Stomach (tissue), 9 donors: ENCODE measurements around the gene LTBR. TPM values are rescaled to one million over a fixed set of nuclear protein-coding genes. Genes with fewer than 3 reads are reported as not detected.

ENCODE experiments used
- DNase-seq, 2 donors: peaks; one replicate each; pipeline versions ENCODE4 v3.0.0 to v3.0.0-alpha.2; 2013 to 2019
- H3K27ac ChIP-seq, 5 donors: fragments of 200-600 bp in 4 of 5; sonication (generic) in 4 of 5; one replicate each; pipeline ENCODE4 v1.5.1; 2013 to 2019; ENCODE audit warnings: mild to moderate bottlenecking in 1 of 5, moderate library complexity in 1 of 5
- H3K27me3 ChIP-seq, 3 donors: fragments of 200-600 bp; sonication (generic); one replicate each; pipeline ENCODE4 v1.5.1; 2017 to 2019; ENCODE audit warnings: mixed run types in 1 of 3
- H3K36me3 ChIP-seq, 4 donors: fragments of 200-600 bp; sonication (generic); 1 replicate in 3 of 4; 2 replicates in 1 of 4; pipeline ENCODE4 v1.5.1; 2016 to 2019
- H3K4me1 ChIP-seq, 4 donors: fragments of 200-600 bp; sonication (generic); one replicate each; pipeline ENCODE4 v1.5.1; 2016 to 2019
- H3K4me3 ChIP-seq, 4 donors: fragments of 200-600 bp; sonication (generic) in 3 of 4; one replicate each; pipeline ENCODE4 v1.5.1; 2016 to 2019; ENCODE audit warnings: mild to moderate bottlenecking in 1 of 4
- H3K9me3 ChIP-seq, 4 donors: fragments of 200-600 bp; sonication (generic); one replicate each; pipeline ENCODE4 v1.5.1; 2016 to 2019
- CTCF ChIP-seq, 7 experiments: fragments of 450-650 bp in 4 of 7; fragments of 200-600 bp in 3 of 7; sonication (generic) in 3 of 7; IDR thresholded peaks; one replicate each; pipeline ENCODE4 v1.5.1; 2016 to 2019; ENCODE audit warnings: antibody characterized with exemption in 7 of 7, control low read depth in 2 of 7, mild to moderate bottlenecking in 1 of 7
- EP300 ChIP-seq: sonication (generic); formaldehyde crosslinking; IDR thresholded peaks from one replicate; pipeline ENCODE4 v1.6.1; 2017; ENCODE audit warnings: antibody characterized with exemption
- POLR2A ChIP-seq, 4 donors: fragments of 450-650 bp; IDR thresholded peaks; one replicate each; pipeline ENCODE4 v1.6.1; 2016; ENCODE audit warnings: antibody characterized with exemption in 4 of 4, control low read depth in 2 of 4, mild to moderate bottlenecking in 1 of 4, moderate library complexity in 1 of 4
- POLR2AphosphoS5 ChIP-seq, 3 donors: sonication (generic); formaldehyde crosslinking; IDR thresholded peaks; one replicate each; pipeline ENCODE4 v1.6.1; 2016; ENCODE audit warnings: antibody characterized with exemption in 3 of 3
- WGBS, 5 donors: extraction: QIAGEN DNeasy Blood & Tissue Kit in 3 of 5; methylation state at CpG; one replicate each; pipeline versions ENCODE4 v1.1.5 to v1.1.7; 2013 to 2018; 5-methylcytosine and 5-hydroxymethylcytosine counted together
- intact Hi-C: fragments of 100-400 bp; cut with DNase I; formaldehyde crosslinking; loops from one replicate; pipeline ENCODE4 v1.15.1; 2023; ENCODE audit warnings: low total_unique reads
- polyA plus RNA-seq, 3 donors: library from polyadenylated mRNA; stranded (reverse); fragments of 200-250 nt; gene quantifications; one replicate each; pipeline ENCODE4 v1.2.3, GENCODE V29; 2013
- total RNA-seq, 5 donors: library from RNA; depleted of rRNA; stranded (reverse); fragments of >200 nt; gene quantifications; one replicate each; pipeline versions ENCODE4 v1.1.0 to v1.2.3, GENCODE V29; 2014 to 2016
- donor health status: healthy with polysubstance abuse.
- donor health status: Bipolar disorder and iron deficiency.
- donor health status: healthy.

Gene LTBR
- total and polyA plus RNA-seq, 8 donors: 27.5 to 471 (median 62.3) TPM

GRCh38 chr12:6346235-6346832, 37.6 kb upstream of the LTBR start:
- intact Hi-C loops: no loop called here
- no peak overlapping the region for H3K4me3 ChIP-seq
- TF ChIP-seq EP300 (no peak), CTCF (IDR thresholded peaks at IDR 0.05) (no peak)
- peaks cover 55 to 73% (median 62%) of the 10 kb centered on the region in 4 donors for H3K4me1 ChIP-seq
- H3K27ac ChIP-seq: peak overlapping the region; percentile 74 to 95 (median 85)
- H3K9me3 ChIP-seq: no peaks in the 10 kb centered on the region
- no peaks in the 10 kb centered on the region for H3K27me3 ChIP-seq
- WGBS, 5 donors: 77 to 88% (median 83%) methylated on average over 5 of the region's 5 CpGs
- peak in 1 of 2 donors; percentile 24 for DNase-seq
- peaks cover 0 to 12% (median 5%) of the 10 kb centered on the region in 4 donors for H3K36me3 ChIP-seq

- no peaks in the 10 kb centered on the region for H3K27me3 ChIP-seq
- intact Hi-C loops: no loop called here
- H3K36me3 ChIP-seq: peaks cover 0 to 12% (median 5%) of the 10 kb centered on the region in 4 donors
- TF ChIP-seq EP300 (no peak), POLR2A (IDR thresholded peaks at IDR 0.05) (no peak), CTCF (IDR thresholded peaks at IDR 0.05) (no peak), POLR2AphosphoS5 (IDR thresholded peaks at IDR 0.05) (no peak)
- WGBS, 5 donors: 67 to 85% (median 79%) methylated on average over 8 of the region's 8 CpGs
- peak overlapping the region; percentile 66 to 95 (median 85) for H3K27ac ChIP-seq
- no peak for DNase-seq
- H3K4me3 ChIP-seq: no peak overlapping the region
- peaks cover 55 to 77% (median 62%) of the 10 kb centered on the region in 4 donors for H3K4me1 ChIP-seq
- no peaks in the 10 kb centered on the region for H3K9me3 ChIP-seq
Measured at GRCh38 chr12:6346942-6347341, 37.0 kb upstream of the LTBR start.

GRCh38 chr12:6347367-6348338, 36.3 kb upstream of the LTBR start:
- Histone ChIP-seq H3K27ac (peak overlapping the region; percentile 66 to 95 (median 85)), H3K27me3 (no peaks in the 10 kb centered on the region), H3K36me3 (peaks cover 0 to 15% (median 5%) of the 10 kb centered on the region in 4 donors), H3K4me1 (peaks cover 49 to 76% (median 57%) of the 10 kb centered on the region in 4 donors), H3K4me3 (peak overlapping the region in 2 of 4 donors; percentile 3 to 24), H3K9me3 (no peaks in the 10 kb centered on the region)
- 15 to 48% (median 42%) methylated on average over 11 to 19 of the region's 19 CpGs for WGBS, 5 donors
- no peak for TF ChIP-seq CTCF (IDR thresholded peaks at IDR 0.05)
- peak in 1 of 4 donors; percentile 18 for TF ChIP-seq POLR2A (IDR thresholded peaks at IDR 0.05)
- peak; percentile 58 to 86 (median 82) for TF ChIP-seq POLR2AphosphoS5 (IDR thresholded peaks at IDR 0.05)
- TF ChIP-seq EP300: no peak
- intact Hi-C loops: no loop called here
- peak; percentile 82 to 83 for DNase-seq

- Histone ChIP-seq H3K27me3 (no peaks in the 10 kb centered on the region), H3K4me1 (peaks cover 20 to 63% (median 24%) of the 10 kb centered on the region in 4 donors), H3K27ac (peak overlapping the region in 2 of 5 donors; percentile 0 to 64), H3K4me3 (no peak overlapping the region), H3K36me3 (peaks cover 0 to 48% (median 23%) of the 10 kb centered on the region in 4 donors), H3K9me3 (no peaks in the 10 kb centered on the region)
- no peak for DNase-seq
- no peak for TF ChIP-seq CTCF (IDR thresholded peaks at IDR 0.05)
- no peak for TF ChIP-seq EP300
- TF ChIP-seq POLR2A (IDR thresholded peaks at IDR 0.05): no peak
- WGBS, 5 donors: 87 to 93% (median 89%) methylated on average over 5 of the region's 5 CpGs
- intact Hi-C loops: no loop called here
Measured at GRCh38 chr12:6351622-6352021, 32.3 kb upstream of the LTBR start.
